Kidney (tissue), 14 donors: ENCODE results near the gene RPS19BP1. TPM values are rescaled to one million over a fixed set of nuclear protein-coding genes. Genes with fewer than 3 reads are reported as not detected.
A peak's percentile ranks its signal among the peaks of the same experiment; 100 is the strongest.

Experiments
- DNase-seq, 5 donors: peaks; one replicate each; pipeline ENCODE4 v3.0.0-alpha.2; 2013 to 2020
- FAIRE-seq: peaks from 2 replicates; lab custom pipeline; 2012; peaks lifted over from hg19 to GRCh38; lab: Jason Lieb, UNC
- H3K27ac ChIP-seq, 2 donors: one replicate each; pipeline ENCODE4 v1.7.0; 2013; ENCODE audit warnings: low read depth in 2 of 2, low read length in 2 of 2, inconsistent platforms in 1 of 2
- H3K27me3 ChIP-seq: one replicate; pipeline ENCODE4 v1.7.1; 2013; ENCODE audit warnings: low read length, inconsistent platforms; ENCODE audit not compliant: control insufficient read depth, insufficient read depth
- H3K36me3 ChIP-seq, 3 donors: one replicate each; pipeline versions ENCODE4 v1.7.0 to v1.7.1; 2013; ENCODE audit warnings: low read length in 3 of 3, control low read depth in 1 of 3, inconsistent platforms in 1 of 3; ENCODE audit not compliant: insufficient read depth in 3 of 3, control insufficient read depth in 2 of 3
- H3K4me1 ChIP-seq, 3 donors: one replicate each; pipeline versions ENCODE4 v1.7.0 to v1.7.1; 2013; ENCODE audit warnings: low read length in 3 of 3, inconsistent platforms in 1 of 3, low read depth in 1 of 3; ENCODE audit not compliant: control insufficient read depth in 2 of 3, insufficient read depth in 2 of 3
- H3K4me3 ChIP-seq, 3 donors: one replicate each; pipeline versions ENCODE4 v1.7.0 to v1.8.1; 2013; ENCODE audit warnings: low read length in 3 of 3, control low read depth in 1 of 3, inconsistent platforms in 1 of 3
- H3K9ac ChIP-seq, 3 donors: one replicate each; pipeline versions ENCODE4 v1.7.0 to v1.7.1; 2013; ENCODE audit warnings: low read length in 3 of 3, control low read depth in 1 of 3, inconsistent platforms in 1 of 3
- H3K9me3 ChIP-seq, 3 donors: one replicate each; pipeline versions ENCODE4 v1.7.0 to v1.7.1; 2013; ENCODE audit warnings: low read length in 3 of 3, control low read depth in 1 of 3, inconsistent platforms in 1 of 3; ENCODE audit not compliant: control insufficient read depth in 2 of 3, insufficient read depth in 1 of 3
- CTCF ChIP-seq: IDR thresholded peaks from 3 replicates; pipeline ENCODE4 v1.5.1; 2012; ENCODE audit warnings: mild to moderate bottlenecking, moderate library complexity, borderline replicate concordance; ENCODE audit not compliant: insufficient read depth; ENCODE audit errors: extremely low read depth
- intact Hi-C: fragments of 100-400 bp; cut with DNase I; formaldehyde crosslinking; loops from one replicate; pipeline ENCODE4 v1.11.1; 2022
- polyA plus RNA-seq: library from polyadenylated mRNA; stranded (reverse); fragments of 350-450 nt; fragmentation: Illumina TruSeq; extraction: RNeasy Lipid Tissue Mini Kit (QIAGEN cat#74804); gene quantifications from one replicate; pipeline ENCODE4 v1.2.3, GENCODE V29; 2014; ENCODE audit warnings: low read depth, low replicate concordance; ENCODE audit not compliant: insufficient read depth
- total RNA-seq: library from RNA; stranded (reverse); fragmentation: NEBNext Ultra II Directional; extraction: Animal tissue kit (Norgen Biotek cat#: 25700); gene quantifications from one replicate; pipeline ENCODE4 v1.2.1, GENCODE V29; 2021
- donor health status: control.
- donor health status: control.
- donor health status: control.
- donor health status: control.
- donor health status: control.
- donor health status: DM: yes; HTN: yes; CAD: no.
- donor health status: Normal renal cell carcinoma (clear cell type).

Gene RPS19BP1
- total and polyA plus RNA-seq, 2 donors from 2014 or later: 51.8 to 180 TPM

- intact Hi-C loops: loop anchor here (10.0 kb wide), 1 partner anchor 489 kb away; no protein-coding TSS in a partner anchor
- Histone ChIP-seq H3K27ac (no peak overlapping the region), H3K9ac (no peak overlapping the region), H3K4me1 (peaks cover 0 to 14% (median 11%) of the 10 kb centered on the region in 3 donors), H3K27me3 (no peaks in the 10 kb centered on the region), H3K9me3 (no peaks in the 10 kb centered on the region), H3K4me3 (no peak overlapping the region), H3K36me3 (no peaks in the 10 kb centered on the region)
- FAIRE-seq (no peak), DNase-seq (no peak)
- no peak for TF ChIP-seq CTCF
Observed at GRCh38 chr22:39535831-39536449, 3.4 kb upstream of the RPS19BP1 start.

- DNase-seq: peak in 2 of 5 donors; percentile 77 to 79
- Histone ChIP-seq H3K4me3 (no peak overlapping the region), H3K4me1 (peaks cover 0 to 18% (median 13%) of the 10 kb centered on the region in 3 donors), H3K9ac (no peak overlapping the region), H3K9me3 (no peaks in the 10 kb centered on the region), H3K36me3 (no peaks in the 10 kb centered on the region), H3K27ac (no peak overlapping the region), H3K27me3 (no peaks in the 10 kb centered on the region)
- intact Hi-C loops: loop anchor here (10.0 kb wide), 1 partner anchor 489 kb away; no protein-coding TSS in a partner anchor
- no peak for TF ChIP-seq CTCF
- FAIRE-seq: no peak
Observed at GRCh38 chr22:39535357-39535725, 2.8 kb upstream of the RPS19BP1 start.

DNA sequence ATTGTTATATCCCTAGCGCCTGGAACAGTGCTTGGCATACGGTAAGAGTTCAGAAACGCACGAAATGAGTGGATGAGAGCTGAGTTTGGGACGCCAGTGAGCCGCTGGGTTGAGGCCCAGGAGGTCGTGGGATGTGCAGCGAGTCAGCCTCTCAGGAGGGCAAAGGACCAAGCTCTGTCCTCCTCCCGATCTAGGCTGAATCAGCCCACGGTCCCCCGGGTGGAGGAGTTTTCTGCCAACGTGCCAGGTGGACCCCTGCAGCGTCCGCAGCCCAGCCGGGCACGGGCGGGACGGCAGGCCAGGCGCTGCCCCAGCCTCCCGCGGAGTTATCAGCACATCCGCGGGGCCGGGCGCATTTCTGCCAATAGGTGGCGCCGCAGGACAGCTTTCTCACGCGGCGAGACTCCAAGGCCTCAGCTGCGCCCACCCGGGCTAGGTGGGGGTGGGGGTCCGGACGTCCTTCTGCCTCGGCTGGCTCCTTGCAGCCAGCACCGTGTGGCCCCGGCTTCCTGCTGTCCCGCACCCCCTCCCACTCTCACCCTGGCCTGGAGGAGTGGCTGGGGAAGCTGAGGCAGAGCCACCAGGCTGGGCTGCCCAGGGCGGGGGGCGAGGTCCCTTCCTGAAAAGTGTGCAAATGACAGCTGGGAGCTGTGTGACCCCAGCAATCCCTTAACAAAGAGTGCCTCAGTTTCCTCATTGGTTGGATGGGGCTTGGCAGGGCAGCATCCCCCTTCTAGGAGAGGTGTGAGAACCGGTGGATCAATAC, 2.2 kb upstream of the RPS19BP1 start:
- no peak for FAIRE-seq
- Histone ChIP-seq H3K4me1 (peaks cover 0 to 24% (median 16%) of the 10 kb centered on the region in 3 donors), H3K9me3 (no peaks in the 10 kb centered on the region), H3K4me3 (no peak overlapping the region), H3K36me3 (peaks cover 0 to 3% (median 0%) of the 10 kb centered on the region in 3 donors), H3K27ac (no peak overlapping the region), H3K27me3 (no peaks in the 10 kb centered on the region), H3K9ac (no peak overlapping the region)
- intact Hi-C loops: loop anchor here (10.0 kb wide), 1 partner anchor 490 kb away; no protein-coding TSS in a partner anchor
- DNase-seq: peak; percentile 90 to 94 (median 92)
- TF ChIP-seq CTCF: peak; percentile 96
